HepG2 (cell line): ENCODE measurements around the gene ZNF446. TPM values are rescaled to one million over a fixed set of nuclear protein-coding genes. Genes with fewer than 3 reads are reported as not detected.

Source experiments
- CENPT ChIP-seq: sonication (generic); formaldehyde crosslinking; IDR thresholded peaks from 2 replicates; pipeline ENCODE4 v1.8.0; 2022; ENCODE audit warnings: low read depth, mild to moderate bottlenecking, moderate library complexity, missing genetic modification reagents
- CREB1 ChIP-seq, 2 experiments: fragments of 450-650 bp in 1 of 2; IDR thresholded peaks; 2 replicates each; pipeline ENCODE4 v1.6.1; 2016 to 2017; ENCODE audit warnings: control low read depth in 1 of 2, mild to moderate bottlenecking in 1 of 2, missing compliant biosample characterization in 1 of 2, missing genetic modification characterization in 1 of 2
- DR1 ChIP-seq: sonication (generic); formaldehyde crosslinking; IDR thresholded peaks from 2 replicates; pipeline ENCODE4 v1.8.0; 2021; ENCODE audit warnings: mild to moderate bottlenecking, missing genetic modification reagents, inconsistent platforms
- JARID2 ChIP-seq: sonication (generic); formaldehyde crosslinking; IDR thresholded peaks from 2 replicates; pipeline ENCODE4 v1.8.1; 2023; ENCODE audit warnings: missing genetic modification reagents, inconsistent platforms; ENCODE audit not compliant: insufficient replicate concordance
- KLF16 ChIP-seq, 2 experiments: sonication (generic) in 1 of 2; formaldehyde crosslinking in 1 of 2; IDR thresholded peaks; 2 replicates each; pipeline versions ENCODE4 v1.6.1 to v1.8.0; 2016 to 2023; ENCODE audit warnings: missing genetic modification reagents in 2 of 2, missing compliant biosample characterization in 1 of 2
- RFX5 ChIP-seq: IDR thresholded peaks from 2 replicates; pipeline ENCODE4 v1.6.1; 2011; ENCODE audit warnings: low read depth, low read length, improper control_type of control experiment
- ZBTB42 ChIP-seq: sonication (generic); formaldehyde crosslinking; IDR thresholded peaks from 2 replicates; pipeline ENCODE4 v1.5.0; 2020; ENCODE audit warnings: mild to moderate bottlenecking, missing genetic modification reagents
- ZBTB7B ChIP-seq: sonication (generic); formaldehyde crosslinking; IDR thresholded peaks from 2 replicates; pipeline ENCODE4 v1.4.0; 2020; ENCODE audit warnings: missing genetic modification reagents
- ZFP36 ChIP-seq: fragments of 150-350 bp; IDR thresholded peaks from 2 replicates; pipeline ENCODE4 v1.6.1; 2018; ENCODE audit warnings: borderline replicate concordance, low read length, low read depth; ENCODE audit not compliant: partially characterized antibody
- ZNF224 ChIP-seq: sonication (generic); formaldehyde crosslinking; IDR thresholded peaks from 2 replicates; pipeline ENCODE4 v1.5.0; 2020; ENCODE audit warnings: mild to moderate bottlenecking, missing genetic modification reagents
- ZNF616 ChIP-seq: sonication (generic); formaldehyde crosslinking; IDR thresholded peaks from 2 replicates; pipeline ENCODE4 v1.5.0; 2020; ENCODE audit warnings: low read depth, mild to moderate bottlenecking, missing genetic modification reagents
- ZNF660 ChIP-seq: sonication (generic); formaldehyde crosslinking; IDR thresholded peaks from 2 replicates; pipeline ENCODE4 v1.5.1; 2020; ENCODE audit warnings: mild to moderate bottlenecking, low read depth, missing genetic modification reagents, borderline replicate concordance
- ZNF749 ChIP-seq: sonication (generic); formaldehyde crosslinking; IDR thresholded peaks from 2 replicates; pipeline ENCODE4 v1.8.0; 2022; ENCODE audit warnings: mild to moderate bottlenecking, missing genetic modification reagents, moderate library complexity, borderline replicate concordance
- polyA plus RNA-seq, 8 experiments: library from polyadenylated mRNA; depleted of rRNA in 3 of 8; stranded (reverse) in 7 of 8; unstranded in 1 of 8; fragments of >200 nt; fragmentation: Illumina TruSeq in 4 of 8; extraction: Trizol in 4 of 8; gene quantifications; 2 replicates each; pipeline versions ENCODE4 v1.2.1 to v1.2.3, GENCODE V29; 2011 to 2016; ENCODE audit warnings: low read depth in 4 of 8, missing spikeins in 1 of 8, mixed read lengths in 1 of 8; ENCODE audit not compliant: insufficient read depth in 1 of 8
- total RNA-seq, 5 experiments: library from RNA; depleted of rRNA; stranded (reverse); fragments of >200 nt; fragmentation: Illumina TruSeq; extraction: Trizol; gene quantifications; 2 replicates each; pipeline ENCODE4 v1.2.3, GENCODE V29; 2016; ENCODE audit warnings: low read depth in 1 of 5
- TF ChIP-seq, protein P1 (sequence below): sonication (generic); formaldehyde crosslinking; IDR thresholded peaks from 2 replicates; pipeline ENCODE4 v1.5.0; 2020; ENCODE audit warnings: mild to moderate bottlenecking, missing genetic modification reagents
- TF ChIP-seq, protein P2 (sequence below): sonication (generic); formaldehyde crosslinking; IDR thresholded peaks from 2 replicates; pipeline ENCODE4 v1.4.0; 2020; ENCODE audit warnings: missing genetic modification reagents
- TF ChIP-seq, protein P3 (sequence below): sonication (generic); formaldehyde crosslinking; IDR thresholded peaks from one replicate; pipeline ENCODE4 v1.5.1; 2020; ENCODE audit warnings: mild to moderate bottlenecking, missing genetic modification reagents; ENCODE audit errors: not compliant biosample characterization

ZNF446 gene
- total and polyA plus RNA-seq, 2 of the 13 experiments (the other 11 are each of a cell fraction or from before 2014, with no cell fraction given), result 3.0 to 3.6 TPM

DNA sequence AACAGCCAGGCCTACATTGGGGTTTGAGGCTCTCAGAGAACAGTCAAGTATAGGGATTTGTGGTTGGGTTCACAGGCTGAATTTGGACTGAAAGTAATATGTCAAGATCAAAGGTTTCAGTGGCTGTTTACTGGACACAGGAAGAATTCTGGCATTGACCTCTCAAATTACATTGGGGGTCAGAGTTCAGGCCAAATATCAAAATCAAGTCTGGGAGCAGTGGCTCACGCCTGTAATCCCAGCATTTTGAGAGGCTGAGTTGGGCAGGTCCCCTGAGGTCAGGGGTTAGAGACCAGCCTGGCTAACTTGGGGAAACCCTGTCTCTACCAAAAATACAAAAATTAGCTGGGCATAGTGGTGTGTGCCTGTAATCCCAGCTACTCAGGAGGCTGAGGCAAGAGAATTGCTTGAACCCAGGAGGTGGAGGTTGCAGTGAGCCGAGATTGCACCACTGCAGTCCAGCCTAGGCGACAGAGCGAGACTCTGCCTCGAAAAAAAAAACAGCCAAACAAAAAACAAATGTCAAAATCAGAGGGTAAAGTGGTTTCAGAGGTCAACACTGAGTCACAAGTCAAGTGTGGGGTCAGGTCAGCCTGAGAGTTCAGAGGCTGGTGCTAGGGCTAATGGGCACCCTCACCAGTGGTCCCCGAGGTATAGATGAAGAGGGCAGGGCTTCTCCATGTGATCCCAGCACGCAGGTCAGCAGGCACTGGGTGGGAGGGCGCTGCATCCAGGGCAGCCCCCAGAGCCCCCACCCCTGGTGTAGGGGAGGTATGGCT, 34.1 kb downstream of the ZNF446 start (continued):
- TF ChIP-seq, protein P1, sequence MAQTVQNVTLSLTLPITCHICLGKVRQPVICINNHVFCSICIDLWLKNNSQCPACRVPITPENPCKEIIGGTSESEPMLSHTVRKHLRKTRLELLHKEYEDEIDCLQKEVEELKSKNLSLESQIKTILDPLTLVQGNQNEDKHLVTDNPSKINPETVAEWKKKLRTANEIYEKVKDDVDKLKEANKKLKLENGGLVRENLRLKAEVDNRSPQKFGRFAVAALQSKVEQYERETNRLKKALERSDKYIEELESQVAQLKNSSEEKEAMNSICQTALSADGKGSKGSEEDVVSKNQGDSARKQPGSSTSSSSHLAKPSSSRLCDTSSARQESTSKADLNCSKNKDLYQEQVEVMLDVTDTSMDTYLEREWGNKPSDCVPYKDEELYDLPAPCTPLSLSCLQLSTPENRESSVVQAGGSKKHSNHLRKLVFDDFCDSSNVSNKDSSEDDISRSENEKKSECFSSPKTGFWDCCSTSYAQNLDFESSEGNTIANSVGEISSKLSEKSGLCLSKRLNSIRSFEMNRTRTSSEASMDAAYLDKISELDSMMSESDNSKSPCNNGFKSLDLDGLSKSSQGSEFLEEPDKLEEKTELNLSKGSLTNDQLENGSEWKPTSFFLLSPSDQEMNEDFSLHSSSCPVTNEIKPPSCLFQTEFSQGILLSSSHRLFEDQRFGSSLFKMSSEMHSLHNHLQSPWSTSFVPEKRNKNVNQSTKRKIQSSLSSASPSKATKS (CRISPR knock-in tag), result no peak
- TF ChIP-seq ZNF616 (CRISPR knock-in tag) (no peak), ZNF749 (CRISPR knock-in tag) (no peak), ZNF660 (CRISPR knock-in tag) (no peak), ZNF224 (no peak), CREB1 (IDR thresholded peaks at IDR 0.05) (no peak), CREB1 (CRISPR knock-in tag; IDR thresholded peaks at IDR 0.05) (no peak; the same call in 1 of the 2 replicates), CENPT (CRISPR knock-in tag) (no peak), DR1 (CRISPR knock-in tag) (no peak), KLF16 (CRISPR knock-in tag; IDR thresholded peaks at IDR 0.05) (no peak; a peak in 1 of 4 replicates), JARID2 (CRISPR knock-in tag) (no peak), ZFP36 (no peak), ZBTB7B (CRISPR knock-in tag) (no peak), RFX5 (no peak), ZBTB42 (CRISPR knock-in tag) (no peak)
- TF ChIP-seq, protein P2, sequence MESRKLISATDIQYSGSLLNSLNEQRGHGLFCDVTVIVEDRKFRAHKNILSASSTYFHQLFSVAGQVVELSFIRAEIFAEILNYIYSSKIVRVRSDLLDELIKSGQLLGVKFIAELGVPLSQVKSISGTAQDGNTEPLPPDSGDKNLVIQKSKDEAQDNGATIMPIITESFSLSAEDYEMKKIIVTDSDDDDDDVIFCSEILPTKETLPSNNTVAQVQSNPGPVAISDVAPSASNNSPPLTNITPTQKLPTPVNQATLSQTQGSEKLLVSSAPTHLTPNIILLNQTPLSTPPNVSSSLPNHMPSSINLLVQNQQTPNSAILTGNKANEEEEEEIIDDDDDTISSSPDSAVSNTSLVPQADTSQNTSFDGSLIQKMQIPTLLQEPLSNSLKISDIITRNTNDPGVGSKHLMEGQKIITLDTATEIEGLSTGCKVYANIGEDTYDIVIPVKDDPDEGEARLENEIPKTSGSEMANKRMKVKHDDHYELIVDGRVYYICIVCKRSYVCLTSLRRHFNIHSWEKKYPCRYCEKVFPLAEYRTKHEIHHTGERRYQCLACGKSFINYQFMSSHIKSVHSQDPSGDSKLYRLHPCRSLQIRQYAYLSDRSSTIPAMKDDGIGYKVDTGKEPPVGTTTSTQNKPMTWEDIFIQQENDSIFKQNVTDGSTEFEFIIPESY (CRISPR knock-in tag), result no peak
- TF ChIP-seq, protein P3, sequence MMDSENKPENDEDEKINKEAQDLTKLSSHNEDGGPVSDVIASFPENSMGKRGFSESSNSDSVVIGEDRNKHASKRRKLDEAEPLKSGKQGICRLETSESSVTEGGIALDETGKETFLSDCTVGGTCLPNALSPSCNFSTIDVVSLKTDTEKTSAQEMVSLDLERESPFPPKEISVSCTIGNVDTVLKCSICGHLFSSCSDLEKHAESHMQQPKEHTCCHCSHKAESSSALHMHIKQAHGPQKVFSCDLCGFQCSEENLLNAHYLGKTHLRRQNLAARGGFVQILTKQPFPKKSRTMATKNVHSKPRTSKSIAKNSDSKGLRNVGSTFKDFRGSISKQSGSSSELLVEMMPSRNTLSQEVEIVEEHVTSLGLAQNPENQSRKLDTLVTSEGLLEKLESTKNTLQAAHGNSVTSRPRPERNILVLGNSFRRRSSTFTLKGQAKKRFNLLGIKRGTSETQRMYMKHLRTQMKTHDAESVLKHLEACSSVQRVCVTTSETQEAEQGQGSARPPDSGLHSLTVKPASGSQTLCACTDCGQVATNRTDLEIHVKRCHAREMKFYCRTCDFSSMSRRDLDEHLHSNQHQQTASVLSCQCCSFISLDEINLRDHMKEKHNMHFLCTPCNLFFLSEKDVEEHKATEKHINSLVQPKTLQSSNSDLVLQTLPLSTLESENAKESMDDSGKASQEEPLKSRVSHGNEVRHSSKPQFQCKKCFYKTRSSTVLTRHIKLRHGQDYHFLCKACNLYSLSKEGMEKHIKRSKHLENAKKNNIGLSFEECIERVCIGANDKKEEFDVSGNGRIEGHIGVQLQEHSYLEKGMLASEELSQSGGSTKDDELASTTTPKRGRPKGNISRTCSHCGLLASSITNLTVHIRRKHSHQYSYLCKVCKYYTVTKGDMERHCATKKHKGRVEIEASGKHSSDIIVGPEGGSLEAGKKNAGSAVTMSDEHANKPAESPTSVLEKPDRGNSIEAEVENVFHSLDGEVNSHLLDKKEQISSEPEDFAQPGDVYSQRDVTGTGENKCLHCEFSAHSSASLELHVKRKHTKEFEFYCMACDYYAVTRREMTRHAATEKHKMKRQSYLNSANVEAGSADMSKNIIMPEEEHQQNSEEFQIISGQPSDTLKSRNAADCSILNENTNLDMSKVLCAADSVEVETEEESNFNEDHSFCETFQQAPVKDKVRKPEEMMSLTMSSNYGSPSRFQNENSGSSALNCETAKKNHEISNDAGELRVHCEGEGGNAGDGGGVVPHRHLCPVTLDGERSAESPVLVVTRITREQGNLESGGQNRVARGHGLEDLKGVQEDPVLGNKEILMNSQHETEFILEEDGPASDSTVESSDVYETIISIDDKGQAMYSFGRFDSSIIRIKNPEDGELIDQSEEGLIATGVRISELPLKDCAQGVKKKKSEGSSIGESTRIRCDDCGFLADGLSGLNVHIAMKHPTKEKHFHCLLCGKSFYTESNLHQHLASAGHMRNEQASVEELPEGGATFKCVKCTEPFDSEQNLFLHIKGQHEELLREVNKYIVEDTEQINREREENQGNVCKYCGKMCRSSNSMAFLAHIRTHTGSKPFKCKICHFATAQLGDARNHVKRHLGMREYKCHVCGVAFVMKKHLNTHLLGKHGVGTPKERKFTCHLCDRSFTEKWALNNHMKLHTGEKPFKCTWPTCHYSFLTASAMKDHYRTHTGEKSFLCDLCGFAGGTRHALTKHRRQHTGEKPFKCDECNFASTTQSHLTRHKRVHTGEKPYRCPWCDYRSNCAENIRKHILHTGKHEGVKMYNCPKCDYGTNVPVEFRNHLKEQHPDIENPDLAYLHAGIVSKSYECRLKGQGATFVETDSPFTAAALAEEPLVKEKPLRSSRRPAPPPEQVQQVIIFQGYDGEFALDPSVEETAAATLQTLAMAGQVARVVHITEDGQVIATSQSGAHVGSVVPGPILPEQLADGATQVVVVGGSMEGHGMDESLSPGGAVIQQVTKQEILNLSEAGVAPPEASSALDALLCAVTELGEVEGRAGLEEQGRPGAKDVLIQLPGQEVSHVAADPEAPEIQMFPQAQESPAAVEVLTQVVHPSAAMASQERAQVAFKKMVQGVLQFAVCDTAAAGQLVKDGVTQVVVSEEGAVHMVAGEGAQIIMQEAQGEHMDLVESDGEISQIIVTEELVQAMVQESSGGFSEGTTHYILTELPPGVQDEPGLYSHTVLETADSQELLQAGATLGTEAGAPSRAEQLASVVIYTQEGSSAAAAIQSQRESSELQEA (CRISPR knock-in tag), result no peak
